ENCODE data around the gene CHD6.

GRCh38 chr20:41594514-41595322 is 23.5 kb downstream of the CHD6 start:
- TF ChIP-seq CTCF (IDR thresholded peaks at IDR 0.05), result no peak
- no peak for TF ChIP-seq POLR2A (IDR thresholded peaks at IDR 0.05)
- TF ChIP-seq EP300 (IDR thresholded peaks at IDR 0.05), result no peak

All from sigmoid colon (tissue), 4 donors.